GM12872 (cell line): ENCODE data around the gene HK2.

ENCODE experiments used
- TF ChIP-seq, protein P1 (sequence below): IDR thresholded peaks from 3 replicates; pipeline ENCODE4 v1.5.1; 2011; ENCODE audit warnings: low read depth, mild to moderate bottlenecking, low read length, moderate library complexity; ENCODE audit not compliant: insufficient read depth

The HK2 gene

DNA sequence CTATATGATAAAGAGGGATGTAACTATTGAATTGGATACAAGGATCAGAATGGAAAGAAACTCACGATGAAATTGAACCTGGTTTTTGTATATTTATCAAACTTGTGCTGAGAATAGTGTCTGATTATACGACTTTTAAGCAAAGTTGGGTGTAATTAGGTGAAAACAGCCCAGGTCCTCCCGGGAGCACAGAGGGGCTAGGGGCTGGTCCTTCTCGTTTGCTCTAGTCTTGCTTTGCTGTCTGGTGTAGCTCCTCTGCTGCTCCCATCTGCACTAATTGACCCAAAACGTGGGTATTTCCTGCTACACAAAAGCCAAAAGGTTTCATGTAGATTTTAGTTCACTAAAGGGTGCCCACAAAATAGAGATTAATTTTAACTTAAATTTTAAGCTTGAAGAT lies 58.7 kb downstream of the HK2 start:
- TF ChIP-seq, protein P1, sequence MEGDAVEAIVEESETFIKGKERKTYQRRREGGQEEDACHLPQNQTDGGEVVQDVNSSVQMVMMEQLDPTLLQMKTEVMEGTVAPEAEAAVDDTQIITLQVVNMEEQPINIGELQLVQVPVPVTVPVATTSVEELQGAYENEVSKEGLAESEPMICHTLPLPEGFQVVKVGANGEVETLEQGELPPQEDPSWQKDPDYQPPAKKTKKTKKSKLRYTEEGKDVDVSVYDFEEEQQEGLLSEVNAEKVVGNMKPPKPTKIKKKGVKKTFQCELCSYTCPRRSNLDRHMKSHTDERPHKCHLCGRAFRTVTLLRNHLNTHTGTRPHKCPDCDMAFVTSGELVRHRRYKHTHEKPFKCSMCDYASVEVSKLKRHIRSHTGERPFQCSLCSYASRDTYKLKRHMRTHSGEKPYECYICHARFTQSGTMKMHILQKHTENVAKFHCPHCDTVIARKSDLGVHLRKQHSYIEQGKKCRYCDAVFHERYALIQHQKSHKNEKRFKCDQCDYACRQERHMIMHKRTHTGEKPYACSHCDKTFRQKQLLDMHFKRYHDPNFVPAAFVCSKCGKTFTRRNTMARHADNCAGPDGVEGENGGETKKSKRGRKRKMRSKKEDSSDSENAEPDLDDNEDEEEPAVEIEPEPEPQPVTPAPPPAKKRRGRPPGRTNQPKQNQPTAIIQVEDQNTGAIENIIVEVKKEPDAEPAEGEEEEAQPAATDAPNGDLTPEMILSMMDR: no peak

DNA sequence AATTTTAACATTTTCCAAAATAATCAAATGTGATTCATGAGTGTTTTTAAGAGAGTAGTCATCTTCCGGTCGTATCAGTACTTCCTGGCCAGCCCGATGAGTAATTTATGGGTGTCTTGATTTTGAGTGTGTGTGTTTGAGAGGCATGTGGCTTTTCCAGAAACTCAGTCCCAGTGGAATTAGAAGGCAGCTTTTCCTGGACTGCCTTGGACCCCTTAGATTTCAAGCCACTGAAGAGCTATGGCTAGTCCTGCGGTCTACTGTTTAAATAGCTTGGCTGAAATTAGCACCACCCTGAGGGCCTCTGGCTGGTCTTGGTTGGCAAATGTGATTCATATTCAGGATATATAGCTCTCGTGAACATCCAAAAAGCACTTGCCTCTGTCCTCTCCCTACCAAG lies 59.4 kb downstream of the HK2 start:
- TF ChIP-seq, protein P1: no peak

DNA sequence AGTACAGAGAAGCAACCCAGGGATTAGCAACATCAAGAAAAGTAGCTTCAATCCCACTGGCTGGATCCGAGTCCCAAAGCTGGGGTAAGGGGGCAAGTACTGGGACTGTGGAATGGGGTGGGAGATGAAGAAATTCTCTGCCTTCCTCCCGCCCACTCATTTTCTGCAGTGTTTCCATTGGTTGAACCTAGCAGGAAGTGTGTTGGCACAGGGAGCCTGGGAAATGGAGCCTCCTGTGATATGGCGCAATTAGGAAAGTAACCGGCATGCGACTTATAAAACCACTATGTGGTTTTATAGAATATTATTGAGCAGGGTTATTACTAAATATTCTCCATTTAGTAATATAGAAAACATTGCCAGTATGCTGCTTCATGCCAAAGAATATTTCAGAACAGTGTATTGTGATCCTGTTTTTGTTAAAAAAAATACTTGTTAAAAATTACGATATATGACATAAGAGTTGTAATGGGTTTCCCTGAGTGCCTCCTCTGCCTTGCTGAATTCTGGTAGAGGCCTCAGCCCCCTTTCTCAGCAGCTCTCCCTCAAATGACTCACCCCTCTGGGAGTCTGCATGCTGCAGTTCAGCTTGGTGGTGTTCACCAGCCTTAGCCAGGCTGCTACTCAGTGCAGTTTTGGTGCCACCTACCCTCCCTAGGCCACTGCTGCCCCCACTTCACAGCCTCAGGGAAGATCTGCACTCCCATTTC lies 60.5 kb downstream of the HK2 start:
- TF ChIP-seq, protein P1: no peak

DNA sequence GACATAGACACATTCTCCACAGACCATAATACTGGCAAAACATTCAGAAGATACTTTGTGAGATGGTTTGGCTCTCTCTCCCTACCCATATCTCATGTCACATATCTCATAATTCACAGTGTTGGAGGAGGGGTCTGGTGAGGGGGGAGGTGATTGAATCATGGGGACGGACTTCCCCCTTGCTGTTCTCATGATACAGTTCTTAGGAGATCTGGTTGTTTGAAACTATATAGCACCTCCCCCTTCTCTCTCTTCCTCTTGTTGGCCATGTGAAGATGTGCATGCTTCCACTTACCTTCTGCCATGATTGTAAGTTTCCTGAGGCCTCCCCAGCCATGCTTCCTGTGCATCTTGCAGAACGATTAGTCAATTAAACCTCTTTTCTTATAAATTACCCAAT lies 61.1 kb downstream of the HK2 start:
- TF ChIP-seq, protein P1: no peak

DNA sequence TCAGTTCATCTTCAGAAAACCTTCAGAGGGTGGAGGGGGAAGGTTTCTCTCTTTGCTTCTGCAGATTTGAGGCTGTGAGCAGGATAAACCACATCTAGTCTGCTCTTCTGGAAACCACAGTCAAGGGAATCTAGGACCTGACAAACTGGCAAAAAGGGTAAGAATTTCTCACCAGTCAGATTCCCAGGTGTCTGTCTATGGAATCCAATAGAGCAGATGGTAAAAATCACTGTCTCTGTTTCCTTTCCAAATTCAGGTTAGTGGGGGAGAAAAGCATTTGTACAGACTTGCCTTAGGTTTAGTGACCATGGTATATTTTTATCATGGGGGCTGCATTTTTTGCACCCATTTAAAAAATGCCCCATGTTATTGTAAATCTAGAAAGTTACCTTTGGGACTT lies 62.3 kb downstream of the HK2 start:
- TF ChIP-seq, protein P1: no peak

DNA sequence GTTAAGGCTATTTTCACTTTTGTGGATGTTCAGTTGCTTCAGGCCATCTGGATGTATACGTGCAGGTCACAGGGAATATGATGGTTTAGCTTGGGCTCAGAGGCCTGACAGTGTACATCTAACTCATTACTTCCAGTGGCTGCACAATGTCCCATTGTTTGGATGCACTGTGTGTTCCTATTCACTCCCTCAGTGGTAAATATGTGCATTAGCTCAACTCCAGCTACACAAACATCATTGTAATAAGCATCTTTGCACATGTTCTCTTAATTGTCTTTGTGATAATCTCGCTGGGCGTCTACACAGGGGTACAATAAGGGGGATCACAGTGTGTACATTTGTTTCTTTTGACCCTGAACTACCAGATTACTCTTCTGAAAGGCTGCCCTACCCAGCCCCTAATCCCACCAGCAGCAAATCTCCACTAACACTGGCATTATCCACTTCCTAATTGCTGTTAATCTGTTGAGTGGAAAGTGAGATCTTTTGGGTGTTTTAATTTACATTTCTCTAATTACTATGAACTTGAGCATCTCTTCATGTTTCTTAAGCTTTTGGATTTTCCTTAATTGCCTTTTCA lies 68.4 kb downstream of the HK2 start:
- TF ChIP-seq, protein P1: no peak

DNA sequence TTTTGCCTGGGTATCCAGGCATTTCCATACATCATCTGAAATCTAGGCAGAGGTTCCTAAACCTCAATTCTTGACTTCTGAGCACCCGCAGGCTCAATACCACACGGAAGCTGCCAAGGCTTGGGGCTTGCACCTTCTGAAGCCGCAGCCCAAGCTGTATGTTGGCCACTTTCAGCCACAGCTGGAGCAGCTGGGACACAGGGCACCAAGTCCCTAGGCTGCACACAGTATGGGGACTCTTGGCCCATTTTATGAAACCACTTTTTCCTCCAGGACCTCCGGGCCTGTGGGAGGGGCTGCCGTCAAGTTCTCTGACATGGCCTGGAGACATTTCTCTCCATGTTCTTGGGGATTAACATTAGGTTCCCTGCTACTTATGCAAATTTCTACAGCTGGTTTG lies 72.5 kb downstream of the HK2 start:
- TF ChIP-seq, protein P1: no peak
